Measurements from ENCODE around the gene SH3RF1.

DNA sequence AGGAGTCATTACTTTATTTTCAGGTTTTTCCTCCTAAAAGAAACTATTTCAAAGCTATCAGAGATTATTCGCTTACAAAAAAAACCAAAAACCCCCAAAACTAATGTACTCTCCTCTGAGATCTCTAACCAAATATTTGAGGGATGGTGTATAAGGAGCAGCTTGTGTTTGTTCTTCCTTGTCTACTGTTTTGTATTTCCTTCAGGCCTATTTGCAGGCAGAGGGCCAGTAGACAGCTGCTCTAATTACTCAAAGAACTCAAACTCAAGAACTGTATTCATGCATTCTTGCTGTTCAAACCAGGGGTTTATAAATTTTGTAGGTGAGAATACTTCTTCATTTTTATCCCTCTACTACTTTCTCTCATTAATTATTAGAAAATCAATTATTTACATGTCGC is 51.3 kb downstream of the SH3RF1 start:
- TF ChIP-seq, protein P1, sequence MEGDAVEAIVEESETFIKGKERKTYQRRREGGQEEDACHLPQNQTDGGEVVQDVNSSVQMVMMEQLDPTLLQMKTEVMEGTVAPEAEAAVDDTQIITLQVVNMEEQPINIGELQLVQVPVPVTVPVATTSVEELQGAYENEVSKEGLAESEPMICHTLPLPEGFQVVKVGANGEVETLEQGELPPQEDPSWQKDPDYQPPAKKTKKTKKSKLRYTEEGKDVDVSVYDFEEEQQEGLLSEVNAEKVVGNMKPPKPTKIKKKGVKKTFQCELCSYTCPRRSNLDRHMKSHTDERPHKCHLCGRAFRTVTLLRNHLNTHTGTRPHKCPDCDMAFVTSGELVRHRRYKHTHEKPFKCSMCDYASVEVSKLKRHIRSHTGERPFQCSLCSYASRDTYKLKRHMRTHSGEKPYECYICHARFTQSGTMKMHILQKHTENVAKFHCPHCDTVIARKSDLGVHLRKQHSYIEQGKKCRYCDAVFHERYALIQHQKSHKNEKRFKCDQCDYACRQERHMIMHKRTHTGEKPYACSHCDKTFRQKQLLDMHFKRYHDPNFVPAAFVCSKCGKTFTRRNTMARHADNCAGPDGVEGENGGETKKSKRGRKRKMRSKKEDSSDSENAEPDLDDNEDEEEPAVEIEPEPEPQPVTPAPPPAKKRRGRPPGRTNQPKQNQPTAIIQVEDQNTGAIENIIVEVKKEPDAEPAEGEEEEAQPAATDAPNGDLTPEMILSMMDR (conservative IDR thresholded peaks at IDR 0.05; ENCODE audit: low read depth in 2 of 2): no peak
- TF ChIP-seq POLR2AphosphoS5 (IDR thresholded peaks at IDR 0.05; ENCODE audit: low read depth): no peak
- no peak for TF ChIP-seq NANOG (IDR thresholded peaks at IDR 0.05; ENCODE audit: borderline replicate concordance)
- TF ChIP-seq, protein P2, sequence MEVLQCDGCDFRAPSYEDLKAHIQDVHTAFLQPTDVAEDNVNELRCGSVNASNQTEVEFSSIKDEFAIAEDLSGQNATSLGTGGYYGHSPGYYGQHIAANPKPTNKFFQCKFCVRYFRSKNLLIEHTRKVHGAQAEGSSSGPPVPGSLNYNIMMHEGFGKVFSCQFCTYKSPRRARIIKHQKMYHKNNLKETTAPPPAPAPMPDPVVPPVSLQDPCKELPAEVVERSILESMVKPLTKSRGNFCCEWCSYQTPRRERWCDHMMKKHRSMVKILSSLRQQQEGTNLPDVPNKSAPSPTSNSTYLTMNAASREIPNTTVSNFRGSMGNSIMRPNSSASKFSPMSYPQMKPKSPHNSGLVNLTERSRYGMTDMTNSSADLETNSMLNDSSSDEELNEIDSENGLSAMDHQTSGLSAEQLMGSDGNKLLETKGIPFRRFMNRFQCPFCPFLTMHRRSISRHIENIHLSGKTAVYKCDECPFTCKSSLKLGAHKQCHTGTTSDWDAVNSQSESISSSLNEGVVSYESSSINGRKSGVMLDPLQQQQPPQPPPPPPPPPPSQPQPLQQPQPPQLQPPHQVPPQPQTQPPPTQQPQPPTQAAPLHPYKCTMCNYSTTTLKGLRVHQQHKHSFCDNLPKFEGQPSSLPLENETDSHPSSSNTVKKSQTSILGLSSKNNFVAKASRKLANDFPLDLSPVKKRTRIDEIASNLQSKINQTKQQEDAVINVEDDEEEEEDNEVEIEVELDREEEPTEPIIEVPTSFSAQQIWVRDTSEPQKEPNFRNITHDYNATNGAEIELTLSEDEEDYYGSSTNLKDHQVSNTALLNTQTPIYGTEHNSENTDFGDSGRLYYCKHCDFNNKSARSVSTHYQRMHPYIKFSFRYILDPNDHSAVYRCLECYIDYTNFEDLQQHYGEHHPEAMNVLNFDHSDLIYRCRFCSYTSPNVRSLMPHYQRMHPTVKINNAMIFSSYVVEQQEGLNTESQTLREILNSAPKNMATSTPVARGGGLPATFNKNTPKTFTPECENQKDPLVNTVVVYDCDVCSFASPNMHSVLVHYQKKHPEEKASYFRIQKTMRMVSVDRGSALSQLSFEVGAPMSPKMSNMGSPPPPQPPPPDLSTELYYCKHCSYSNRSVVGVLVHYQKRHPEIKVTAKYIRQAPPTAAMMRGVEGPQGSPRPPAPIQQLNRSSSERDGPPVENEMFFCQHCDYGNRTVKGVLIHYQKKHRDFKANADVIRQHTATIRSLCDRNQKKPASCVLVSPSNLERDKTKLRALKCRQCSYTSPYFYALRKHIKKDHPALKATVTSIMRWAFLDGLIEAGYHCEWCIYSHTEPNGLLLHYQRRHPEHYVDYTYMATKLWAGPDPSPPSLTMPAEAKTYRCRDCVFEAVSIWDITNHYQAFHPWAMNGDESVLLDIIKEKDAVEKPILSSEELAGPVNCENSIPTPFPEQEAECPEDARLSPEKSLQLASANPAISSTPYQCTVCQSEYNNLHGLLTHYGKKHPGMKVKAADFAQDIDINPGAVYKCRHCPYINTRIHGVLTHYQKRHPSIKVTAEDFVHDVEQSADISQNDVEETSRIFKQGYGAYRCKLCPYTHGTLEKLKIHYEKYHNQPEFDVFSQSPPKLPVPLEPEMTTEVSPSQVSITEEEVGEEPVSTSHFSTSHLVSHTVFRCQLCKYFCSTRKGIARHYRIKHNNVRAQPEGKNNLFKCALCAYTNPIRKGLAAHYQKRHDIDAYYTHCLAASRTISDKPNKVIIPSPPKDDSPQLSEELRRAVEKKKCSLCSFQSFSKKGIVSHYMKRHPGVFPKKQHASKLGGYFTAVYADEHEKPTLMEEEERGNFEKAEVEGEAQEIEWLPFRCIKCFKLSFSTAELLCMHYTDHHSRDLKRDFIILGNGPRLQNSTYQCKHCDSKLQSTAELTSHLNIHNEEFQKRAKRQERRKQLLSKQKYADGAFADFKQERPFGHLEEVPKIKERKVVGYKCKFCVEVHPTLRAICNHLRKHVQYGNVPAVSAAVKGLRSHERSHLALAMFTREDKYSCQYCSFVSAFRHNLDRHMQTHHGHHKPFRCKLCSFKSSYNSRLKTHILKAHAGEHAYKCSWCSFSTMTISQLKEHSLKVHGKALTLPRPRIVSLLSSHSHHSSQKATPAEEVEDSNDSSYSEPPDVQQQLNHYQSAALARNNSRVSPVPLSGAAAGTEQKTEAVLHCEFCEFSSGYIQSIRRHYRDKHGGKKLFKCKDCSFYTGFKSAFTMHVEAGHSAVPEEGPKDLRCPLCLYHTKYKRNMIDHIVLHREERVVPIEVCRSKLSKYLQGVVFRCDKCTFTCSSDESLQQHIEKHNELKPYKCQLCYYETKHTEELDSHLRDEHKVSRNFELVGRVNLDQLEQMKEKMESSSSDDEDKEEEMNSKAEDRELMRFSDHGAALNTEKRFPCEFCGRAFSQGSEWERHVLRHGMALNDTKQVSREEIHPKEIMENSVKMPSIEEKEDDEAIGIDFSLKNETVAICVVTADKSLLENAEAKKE (CRISPR knock-in tag; IDR thresholded peaks at IDR 0.05): no peak
- no peak for TF ChIP-seq EZH2 (IDR thresholded peaks at IDR 0.05; ENCODE audit: low read depth, unreplicated experiment)
- no peak for TF ChIP-seq EZH2phosphoT487 (IDR thresholded peaks at IDR 0.05; ENCODE audit: unreplicated experiment)
- no peak for TF ChIP-seq CREB1 (CRISPR knock-in tag; IDR thresholded peaks at IDR 0.05; ENCODE audit: low read depth)
- TF ChIP-seq, protein P3, sequence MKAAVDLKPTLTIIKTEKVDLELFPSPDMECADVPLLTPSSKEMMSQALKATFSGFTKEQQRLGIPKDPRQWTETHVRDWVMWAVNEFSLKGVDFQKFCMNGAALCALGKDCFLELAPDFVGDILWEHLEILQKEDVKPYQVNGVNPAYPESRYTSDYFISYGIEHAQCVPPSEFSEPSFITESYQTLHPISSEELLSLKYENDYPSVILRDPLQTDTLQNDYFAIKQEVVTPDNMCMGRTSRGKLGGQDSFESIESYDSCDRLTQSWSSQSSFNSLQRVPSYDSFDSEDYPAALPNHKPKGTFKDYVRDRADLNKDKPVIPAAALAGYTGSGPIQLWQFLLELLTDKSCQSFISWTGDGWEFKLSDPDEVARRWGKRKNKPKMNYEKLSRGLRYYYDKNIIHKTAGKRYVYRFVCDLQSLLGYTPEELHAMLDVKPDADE (IDR thresholded peaks at IDR 0.05): no peak
- TF ChIP-seq, protein P4, sequence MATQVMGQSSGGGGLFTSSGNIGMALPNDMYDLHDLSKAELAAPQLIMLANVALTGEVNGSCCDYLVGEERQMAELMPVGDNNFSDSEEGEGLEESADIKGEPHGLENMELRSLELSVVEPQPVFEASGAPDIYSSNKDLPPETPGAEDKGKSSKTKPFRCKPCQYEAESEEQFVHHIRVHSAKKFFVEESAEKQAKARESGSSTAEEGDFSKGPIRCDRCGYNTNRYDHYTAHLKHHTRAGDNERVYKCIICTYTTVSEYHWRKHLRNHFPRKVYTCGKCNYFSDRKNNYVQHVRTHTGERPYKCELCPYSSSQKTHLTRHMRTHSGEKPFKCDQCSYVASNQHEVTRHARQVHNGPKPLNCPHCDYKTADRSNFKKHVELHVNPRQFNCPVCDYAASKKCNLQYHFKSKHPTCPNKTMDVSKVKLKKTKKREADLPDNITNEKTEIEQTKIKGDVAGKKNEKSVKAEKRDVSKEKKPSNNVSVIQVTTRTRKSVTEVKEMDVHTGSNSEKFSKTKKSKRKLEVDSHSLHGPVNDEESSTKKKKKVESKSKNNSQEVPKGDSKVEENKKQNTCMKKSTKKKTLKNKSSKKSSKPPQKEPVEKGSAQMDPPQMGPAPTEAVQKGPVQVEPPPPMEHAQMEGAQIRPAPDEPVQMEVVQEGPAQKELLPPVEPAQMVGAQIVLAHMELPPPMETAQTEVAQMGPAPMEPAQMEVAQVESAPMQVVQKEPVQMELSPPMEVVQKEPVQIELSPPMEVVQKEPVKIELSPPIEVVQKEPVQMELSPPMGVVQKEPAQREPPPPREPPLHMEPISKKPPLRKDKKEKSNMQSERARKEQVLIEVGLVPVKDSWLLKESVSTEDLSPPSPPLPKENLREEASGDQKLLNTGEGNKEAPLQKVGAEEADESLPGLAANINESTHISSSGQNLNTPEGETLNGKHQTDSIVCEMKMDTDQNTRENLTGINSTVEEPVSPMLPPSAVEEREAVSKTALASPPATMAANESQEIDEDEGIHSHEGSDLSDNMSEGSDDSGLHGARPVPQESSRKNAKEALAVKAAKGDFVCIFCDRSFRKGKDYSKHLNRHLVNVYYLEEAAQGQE (IDR thresholded peaks at IDR 0.05; ENCODE audit: unreplicated experiment): no peak
- TF ChIP-seq JUNB (IDR thresholded peaks at IDR 0.05; ENCODE audit: unreplicated experiment): no peak

Data from GM23338 (cell line).